Pancreas (tissue), 10 donors: ENCODE results near the gene TMEM95. TPM values are rescaled to one million over a fixed set of nuclear protein-coding genes. Genes with fewer than 3 reads are reported as not detected.

Experiments used
- ATAC-seq, 4 donors: fragments of 200-7000 bp; cut with Tn5 transposase; one replicate each; pipeline versions ENCODE4 v1.8.0 to v1.9.1; 2020; ENCODE audit warnings: mild to moderate bottlenecking in 4 of 4, moderate library complexity in 4 of 4
- DNase-seq, 6 donors: peaks; one replicate each; pipeline ENCODE4 v3.0.0-alpha.2; 2020
- FAIRE-seq: peaks from 2 replicates; lab custom pipeline; 2012; peaks lifted over from hg19 to GRCh38; lab: Jason Lieb, UNC
- H3K27ac ChIP-seq, 4 donors: fragments of 200-600 bp; sonication (generic); 1 replicate in 3 of 4; 2 replicates in 1 of 4; pipeline versions ENCODE4 v1.5.0 to v1.8.0; 2020
- H3K27me3 ChIP-seq, 4 donors: fragments of 200-600 bp; one replicate each; pipeline ENCODE4 v1.8.0; 2021
- H3K36me3 ChIP-seq, 3 donors: fragments of 200-600 bp; sonication (generic) in 1 of 3; one replicate each; pipeline versions ENCODE4 v1.5.0 to v1.8.0; 2020 to 2021
- H3K4me1 ChIP-seq, 3 donors: fragments of 200-600 bp; one replicate each; pipeline ENCODE4 v1.8.0; 2021
- H3K4me3 ChIP-seq, 4 donors: fragments of 200-600 bp; sonication (generic) in 2 of 4; one replicate each; pipeline versions ENCODE4 v1.5.0 to v1.8.0; 2020 to 2021
- H3K9me3 ChIP-seq, 4 donors: fragments of 200-600 bp; one replicate each; pipeline ENCODE4 v1.8.0; 2021
- WGBS, 2 donors: extraction: QIAGEN DNeasy Blood & Tissue Kit; methylation state at CpG; one replicate each; pipeline ENCODE4 v1.1.7; 2013; 5-methylcytosine and 5-hydroxymethylcytosine counted together
- intact Hi-C, 3 donors: fragments of 100-400 bp; cut with DNase I; formaldehyde crosslinking; loops; one replicate each; pipeline versions ENCODE4 v1.11.1 to v1.14.2; 2022
- polyA plus RNA-seq, 2 donors: library from polyadenylated mRNA; stranded (reverse); fragments of 200-250 nt; gene quantifications; one replicate each; pipeline ENCODE4 v1.2.3, GENCODE V29; 2013
- total RNA-seq, 6 donors: library from RNA; stranded (reverse); fragmentation: NEBNext Ultra II Directional in 4 of 6; extraction: Animal tissue kit (Norgen Biotek cat#: 25700) in 4 of 6; gene quantifications; one replicate each; pipeline versions ENCODE4 v1.2.1 to v1.2.4, GENCODE V29; 2021 to 2023
- TF ChIP-seq, protein P1 (sequence below), 4 donors: fragments of 200-600 bp; sonication (generic) in 3 of 4; IDR thresholded peaks; one replicate each; pipeline versions ENCODE4 v1.5.0 to v1.8.0; 2021; ENCODE audit warnings: antibody characterized with exemption in 4 of 4
- donor health status: healthy with polysubstance abuse.
- donor health status: DM: no; HTN: no; CAD: no; lungs with moderate emphysema.
- donor health status: DM: no; HTN: no; CAD: no.
- donor health status: control.
- donor health status: control.
- donor health status: Bipolar disorder and iron deficiency.
- donor health status: DM: yes; HTN: yes; CAD: no.
- donor health status: DM: no; HTN: no; CAD: no.
- donor health status: DM: no; HTN: no; CAD: no.
- donor health status: DM: yes; HTN: yes; CAD: no.

The TMEM95 gene
- total and polyA plus RNA-seq, 8 donors = not detected

DNA sequence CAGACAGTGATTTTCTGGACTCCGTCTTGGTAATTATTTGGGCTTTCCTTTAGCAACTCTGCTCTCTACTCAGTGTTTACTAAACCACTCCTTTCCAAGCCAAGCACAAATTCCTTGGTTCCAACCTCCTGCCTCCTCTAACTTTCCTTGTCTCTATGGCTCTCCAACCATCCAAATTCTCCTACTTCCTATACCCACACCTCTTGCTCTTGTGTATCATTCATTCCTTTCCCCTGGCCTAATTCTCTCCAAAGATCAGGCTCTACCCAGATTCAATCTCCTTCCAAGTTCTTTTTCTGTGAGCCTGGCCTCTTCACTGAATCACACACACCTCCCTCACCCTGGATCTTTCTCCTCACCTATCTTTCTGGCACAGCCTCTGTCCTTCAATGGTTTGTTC is 26.9 kb upstream of the TMEM95 start:
- intact Hi-C loops = no loop called here
- no peaks in the 10 kb centered on the region for H3K9me3 ChIP-seq
- WGBS, 2 donors = 60 to 62% methylated on average over 1 of the region's 1 CpG

DNA sequence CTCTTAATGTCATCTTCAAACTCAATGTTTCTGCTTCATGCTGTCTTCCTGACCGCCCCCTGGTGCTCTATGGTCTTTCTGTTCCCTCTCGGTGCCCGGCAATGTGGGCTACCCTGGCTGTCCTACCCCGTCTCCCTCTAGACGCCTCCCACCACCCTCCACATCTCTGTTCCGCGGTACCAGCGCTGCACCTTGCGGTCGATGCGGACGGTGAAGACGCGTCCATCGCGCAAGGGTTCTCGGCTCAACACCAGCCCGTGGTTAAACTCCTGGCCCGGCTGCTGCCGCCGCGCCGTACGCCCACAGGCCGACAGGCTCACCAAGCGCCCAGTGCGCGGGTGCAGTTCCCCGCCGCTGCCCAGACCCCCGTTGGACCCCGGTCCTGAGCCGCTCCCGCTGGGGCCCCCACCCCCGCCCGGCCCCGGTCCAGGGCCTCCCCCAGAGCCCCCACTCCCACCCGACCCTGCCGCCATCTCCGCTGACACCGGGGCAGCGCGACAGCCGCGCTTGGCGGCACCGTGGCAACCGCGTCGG is 26.0 kb upstream of the TMEM95 start, which contains the start of gene NEURL4:
NEURL4 (minus strand) TSS at position 496 of the 534 bp plus-strand sequence; CDS start at position 473, 23 bp downstream.
- H3K4me1 ChIP-seq = peaks cover 0 to 11% (median 4%) of the 10 kb centered on the region in 3 donors
- intact Hi-C loops = no loop called here
- H3K36me3 ChIP-seq = peaks cover 0 to under 1% (median 0%) of the 10 kb centered on the region in 3 donors
- H3K27me3 ChIP-seq = no peaks in the 10 kb centered on the region
- ATAC-seq (peak in 3 of 4 donors; percentile 21 to 39 (median 26)), DNase-seq (no peak), FAIRE-seq (no peak)
- H3K9me3 ChIP-seq = no peaks in the 10 kb centered on the region
- 0 to 1% methylated on average over 49 to 50 of the region's 50 CpGs for WGBS, 2 donors
- peak within 1 kb of the TSS; percentile 71 to 91 (median 82) for H3K27ac ChIP-seq
- TF ChIP-seq, protein P1, sequence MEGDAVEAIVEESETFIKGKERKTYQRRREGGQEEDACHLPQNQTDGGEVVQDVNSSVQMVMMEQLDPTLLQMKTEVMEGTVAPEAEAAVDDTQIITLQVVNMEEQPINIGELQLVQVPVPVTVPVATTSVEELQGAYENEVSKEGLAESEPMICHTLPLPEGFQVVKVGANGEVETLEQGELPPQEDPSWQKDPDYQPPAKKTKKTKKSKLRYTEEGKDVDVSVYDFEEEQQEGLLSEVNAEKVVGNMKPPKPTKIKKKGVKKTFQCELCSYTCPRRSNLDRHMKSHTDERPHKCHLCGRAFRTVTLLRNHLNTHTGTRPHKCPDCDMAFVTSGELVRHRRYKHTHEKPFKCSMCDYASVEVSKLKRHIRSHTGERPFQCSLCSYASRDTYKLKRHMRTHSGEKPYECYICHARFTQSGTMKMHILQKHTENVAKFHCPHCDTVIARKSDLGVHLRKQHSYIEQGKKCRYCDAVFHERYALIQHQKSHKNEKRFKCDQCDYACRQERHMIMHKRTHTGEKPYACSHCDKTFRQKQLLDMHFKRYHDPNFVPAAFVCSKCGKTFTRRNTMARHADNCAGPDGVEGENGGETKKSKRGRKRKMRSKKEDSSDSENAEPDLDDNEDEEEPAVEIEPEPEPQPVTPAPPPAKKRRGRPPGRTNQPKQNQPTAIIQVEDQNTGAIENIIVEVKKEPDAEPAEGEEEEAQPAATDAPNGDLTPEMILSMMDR (IDR thresholded peaks at IDR 0.05) = no peak
- H3K4me3 ChIP-seq = peak within 1 kb of the TSS; percentile 87 to 98 (median 96)

More for the DNA sequence above, 26.9 kb upstream of the TMEM95 start:
- FAIRE-seq = no peak
- TF ChIP-seq, protein P1 (IDR thresholded peaks at IDR 0.05) = no peak
- H3K4me1 ChIP-seq = peaks cover 0 to 11% (median 4%) of the 10 kb centered on the region in 3 donors
- no peaks in the 10 kb centered on the region for H3K27me3 ChIP-seq
- H3K27ac ChIP-seq = no peak overlapping the region
- DNase-seq = no peak
- peak overlapping the region in 1 of 4 donors; percentile 98 for H3K4me3 ChIP-seq
- H3K36me3 ChIP-seq = peaks cover 0 to 10% (median 0%) of the 10 kb centered on the region in 3 donors
- ATAC-seq = no peak

DNA sequence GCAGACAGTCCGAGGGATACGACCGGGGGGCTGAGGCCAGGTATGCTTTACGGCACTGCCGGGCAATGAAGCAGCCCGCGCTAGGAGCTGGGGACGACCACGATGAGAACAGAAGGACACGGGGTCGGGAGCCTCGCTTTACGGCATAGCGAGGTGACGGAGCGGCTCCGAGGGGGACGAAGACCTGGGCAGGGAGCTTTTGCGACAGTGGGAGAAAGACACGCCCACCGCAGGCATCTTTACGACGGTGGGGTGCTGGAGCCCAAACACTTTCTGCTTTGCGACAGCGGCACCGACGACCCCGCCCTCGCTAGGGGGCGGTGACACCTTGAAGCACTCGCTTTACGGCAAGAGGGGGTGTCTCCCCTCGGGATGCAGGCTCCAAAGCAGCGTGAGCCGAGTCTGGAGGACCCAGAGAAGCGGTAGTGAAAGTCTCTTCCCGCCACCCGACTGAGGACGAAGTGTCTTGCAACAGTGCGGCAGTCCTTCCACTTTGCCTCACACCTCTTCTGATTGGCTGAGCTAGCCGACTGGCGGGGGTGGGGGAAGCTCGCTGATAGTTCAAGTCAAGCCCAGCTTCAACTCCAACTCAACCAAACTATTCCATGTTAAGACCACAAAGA is 25.5 kb upstream of the TMEM95 start:
- intact Hi-C loops = no loop called here

DNA sequence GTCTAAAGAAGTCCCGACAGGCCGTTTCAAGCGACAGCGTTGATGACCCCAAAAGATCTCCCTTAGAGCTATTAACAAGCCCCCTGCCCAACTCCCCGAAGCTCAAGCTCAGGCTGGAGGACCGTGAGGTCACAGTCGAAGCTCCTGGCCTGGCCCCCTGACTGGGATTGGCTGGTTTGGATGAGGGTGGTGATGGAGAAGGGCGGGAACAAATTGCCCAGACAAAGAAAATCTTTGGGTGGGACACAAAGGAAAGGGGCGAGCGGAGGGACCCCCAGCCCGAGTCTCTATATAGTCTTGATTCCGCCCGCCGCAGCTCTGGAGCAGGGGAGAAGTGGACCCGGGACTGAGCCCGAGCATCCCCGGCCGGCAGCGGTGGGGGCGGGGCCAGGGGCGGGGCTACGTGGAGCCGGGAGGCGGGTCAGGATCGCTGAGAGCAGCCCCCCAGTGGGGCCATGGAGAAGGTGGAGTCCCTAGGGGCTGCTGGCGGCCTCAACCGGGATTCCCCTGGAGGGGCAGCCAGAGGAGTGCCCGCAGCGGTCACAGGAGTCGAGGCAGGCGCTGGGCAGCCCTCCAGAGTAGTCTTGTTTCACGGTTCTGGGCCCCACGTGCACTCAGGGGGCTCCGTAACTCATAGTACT is 24.8 kb upstream of the TMEM95 start:
- peak overlapping the region; percentile 71 to 91 (median 82) for H3K27ac ChIP-seq
- peak; percentile 55 to 86 (median 78) for DNase-seq
- H3K27me3 ChIP-seq = no peaks in the 10 kb centered on the region
- ATAC-seq = peak; percentile 36 to 72 (median 62)
- intact Hi-C loops = no loop called here
- peaks cover 0 to 11% (median 4%) of the 10 kb centered on the region in 3 donors for H3K4me1 ChIP-seq
- 1% methylated on average over 33 to 34 of the region's 34 CpGs for WGBS, 2 donors
- H3K36me3 ChIP-seq = no peaks in the 10 kb centered on the region
- TF ChIP-seq, protein P1 (IDR thresholded peaks at IDR 0.05) = no peak
- peak overlapping the region; percentile 87 to 98 (median 96) for H3K4me3 ChIP-seq
- no peaks in the 10 kb centered on the region for H3K9me3 ChIP-seq
- FAIRE-seq = no peak

More for the DNA sequence above, 25.5 kb upstream of the TMEM95 start:
- Histone ChIP-seq H3K9me3 (no peaks in the 10 kb centered on the region), H3K4me1 (peaks cover 0 to 11% (median 4%) of the 10 kb centered on the region in 3 donors), H3K36me3 (no peaks in the 10 kb centered on the region), H3K4me3 (peak overlapping the region; percentile 87 to 98 (median 96)), H3K27me3 (no peaks in the 10 kb centered on the region), H3K27ac (peak overlapping the region; percentile 71 to 91 (median 82))
- TF ChIP-seq, protein P1 (IDR thresholded peaks at IDR 0.05) = no peak
- DNase-seq (peak; percentile 93 to 99 (median 98)), ATAC-seq (peak; percentile 89 to 93 (median 90)), FAIRE-seq (peak; percentile 81)
- WGBS, 2 donors = 0% methylated on average over 42 to 43 of the region's 43 CpGs
